Fibroblast of the conjunctiva (primary cell): ENCODE measurements around the gene EIF3D.

Experiments
- DNase-seq: peaks from one replicate; pipeline ENCODE4 v3.0.0-alpha.2; 2010; ENCODE audit warnings: low read depth

EIF3D gene, protein sequence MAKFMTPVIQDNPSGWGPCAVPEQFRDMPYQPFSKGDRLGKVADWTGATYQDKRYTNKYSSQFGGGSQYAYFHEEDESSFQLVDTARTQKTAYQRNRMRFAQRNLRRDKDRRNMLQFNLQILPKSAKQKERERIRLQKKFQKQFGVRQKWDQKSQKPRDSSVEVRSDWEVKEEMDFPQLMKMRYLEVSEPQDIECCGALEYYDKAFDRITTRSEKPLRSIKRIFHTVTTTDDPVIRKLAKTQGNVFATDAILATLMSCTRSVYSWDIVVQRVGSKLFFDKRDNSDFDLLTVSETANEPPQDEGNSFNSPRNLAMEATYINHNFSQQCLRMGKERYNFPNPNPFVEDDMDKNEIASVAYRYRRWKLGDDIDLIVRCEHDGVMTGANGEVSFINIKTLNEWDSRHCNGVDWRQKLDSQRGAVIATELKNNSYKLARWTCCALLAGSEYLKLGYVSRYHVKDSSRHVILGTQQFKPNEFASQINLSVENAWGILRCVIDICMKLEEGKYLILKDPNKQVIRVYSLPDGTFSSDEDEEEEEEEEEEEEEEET

DNA sequence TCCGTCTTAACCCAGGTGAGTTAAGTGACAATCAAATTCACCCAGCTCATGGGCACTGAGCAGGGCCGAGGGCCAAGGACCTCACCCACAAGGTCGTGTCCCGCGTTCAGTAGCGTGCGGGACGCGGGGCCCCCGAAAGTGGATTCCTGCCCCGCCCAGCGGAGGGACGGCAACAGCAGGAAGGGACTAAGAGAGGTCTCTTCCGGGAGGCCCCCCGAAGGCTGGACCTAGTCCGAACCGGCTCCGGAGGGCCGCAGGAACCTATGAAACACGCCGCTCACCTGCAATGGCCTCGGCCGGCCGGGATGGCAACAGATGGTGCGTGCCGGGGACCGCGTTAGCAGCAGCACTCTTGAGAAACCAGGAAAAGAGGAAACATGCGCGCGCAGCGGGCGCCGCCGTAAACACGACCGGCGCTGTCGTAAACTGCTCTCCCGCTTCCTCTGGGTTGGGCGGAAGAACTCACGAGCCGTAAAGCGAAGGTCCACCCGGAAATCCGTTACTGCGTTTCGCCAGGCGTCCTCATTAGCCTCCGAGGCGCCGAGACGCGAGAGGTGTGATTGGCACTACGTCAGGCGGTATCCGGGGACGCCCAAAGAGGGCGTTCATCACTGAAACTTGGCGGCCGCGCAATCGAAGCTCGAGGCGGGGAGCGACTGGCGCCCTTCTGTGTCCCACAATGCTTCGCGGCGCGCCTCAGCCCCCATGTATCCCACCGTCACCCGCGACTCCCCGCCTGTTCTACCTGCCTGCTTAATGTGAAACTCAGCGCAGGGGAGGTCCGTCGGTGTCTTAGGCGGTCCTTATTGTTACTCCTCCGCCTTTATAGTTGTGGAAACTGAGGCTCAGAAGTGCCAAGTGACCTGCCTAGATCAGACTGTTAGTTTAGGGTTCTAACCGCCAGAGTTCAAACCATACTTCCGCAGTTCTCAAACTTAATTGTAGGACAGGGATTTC lies at the start of gene EIF3D:
EIF3D (minus strand) TSS at position 372 of the 957 bp plus-strand sequence. CDS start 3,045 bp downstream, outside the sequence.
- peak; percentile 99 for DNase-seq

DNA sequence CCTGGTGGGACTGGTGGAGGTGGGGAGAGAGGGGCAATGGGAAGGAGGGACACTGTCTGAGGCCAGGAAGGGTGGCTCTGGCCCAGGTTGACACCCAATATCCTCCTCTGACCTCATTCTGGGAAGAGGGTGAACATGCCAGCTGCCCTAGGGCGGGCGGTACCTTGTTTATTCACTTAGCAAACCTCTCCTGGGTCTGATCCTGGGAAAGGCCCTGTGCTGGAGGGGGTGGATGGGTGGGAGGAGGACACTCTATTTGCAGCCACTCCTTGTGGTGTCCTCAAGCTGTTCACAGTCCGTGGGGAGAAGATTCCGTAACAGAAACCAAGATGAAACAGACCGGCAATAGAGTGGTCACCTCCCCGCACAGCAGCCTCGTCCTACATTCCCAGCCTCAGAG lies 49.7 kb upstream of the EIF3D start:
- DNase-seq, result no peak

DNA sequence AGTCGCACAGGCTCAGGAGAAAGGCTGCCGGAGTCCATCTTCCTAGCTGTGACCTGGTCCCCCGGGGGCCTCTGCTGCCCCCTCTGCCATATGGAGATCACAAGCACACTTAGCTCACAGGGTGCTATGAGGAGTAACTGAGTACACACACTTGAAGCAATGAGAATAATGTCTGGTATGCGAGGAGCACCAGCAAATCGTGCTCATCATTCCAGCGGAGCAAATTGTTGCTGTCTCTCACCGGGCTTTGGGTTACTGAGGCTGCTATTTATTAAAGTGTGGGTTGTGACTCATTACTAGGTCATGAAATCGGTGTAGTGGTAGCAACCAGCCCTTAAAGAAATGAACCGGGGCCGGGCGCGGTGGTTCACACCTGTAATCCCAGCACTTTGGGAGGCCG lies 48.1 kb upstream of the EIF3D start:
- peak; percentile 21 for DNase-seq

DNA sequence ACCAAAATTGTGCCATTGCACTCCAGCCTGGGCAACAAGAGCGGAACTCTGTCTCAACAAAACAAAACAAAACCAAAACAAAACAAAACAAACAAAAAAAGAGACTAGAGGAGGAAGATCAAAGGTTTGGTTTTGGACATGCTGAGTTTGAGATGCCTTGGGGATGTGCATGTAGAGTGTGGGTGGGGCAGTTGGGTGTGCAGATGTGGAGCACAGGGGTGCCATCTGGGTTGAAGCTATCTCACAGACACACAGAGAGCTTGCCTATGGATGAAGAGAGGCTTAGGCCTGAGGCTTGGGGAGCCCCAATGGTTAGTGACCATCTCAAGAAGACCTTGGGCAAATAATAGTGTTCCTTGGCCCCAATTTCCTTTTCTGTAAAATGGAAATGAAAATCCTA lies 45.8 kb upstream of the EIF3D start:
- no peak for DNase-seq

DNA sequence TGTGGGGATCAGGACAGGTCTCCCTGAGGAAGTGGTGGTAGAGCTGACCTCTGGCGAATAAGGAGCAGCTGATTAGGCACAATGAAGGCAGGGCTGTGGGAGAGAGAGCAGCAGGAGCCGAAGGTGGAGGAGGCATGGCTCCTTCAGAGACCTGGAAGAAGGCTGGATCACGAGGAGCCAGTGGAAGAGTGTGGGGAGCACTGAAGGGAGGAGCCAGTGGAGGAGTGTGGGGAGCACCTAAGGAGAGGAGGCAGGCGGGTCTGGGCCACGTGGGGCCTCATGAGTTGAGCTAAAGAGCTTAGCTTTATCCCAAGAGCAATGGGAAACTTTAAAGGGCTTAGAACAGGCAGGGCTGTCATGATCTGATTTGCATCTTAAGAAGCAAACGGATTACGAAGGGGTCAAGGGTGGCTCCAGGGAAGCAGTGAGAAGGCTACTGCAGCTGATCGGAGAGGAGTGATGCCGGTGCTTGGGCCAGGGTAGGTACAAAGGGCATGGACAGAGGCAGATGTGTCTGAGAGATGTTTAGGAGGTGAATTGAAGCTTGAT lies 44.9 kb upstream of the EIF3D start:
- DNase-seq, result no peak

DNA sequence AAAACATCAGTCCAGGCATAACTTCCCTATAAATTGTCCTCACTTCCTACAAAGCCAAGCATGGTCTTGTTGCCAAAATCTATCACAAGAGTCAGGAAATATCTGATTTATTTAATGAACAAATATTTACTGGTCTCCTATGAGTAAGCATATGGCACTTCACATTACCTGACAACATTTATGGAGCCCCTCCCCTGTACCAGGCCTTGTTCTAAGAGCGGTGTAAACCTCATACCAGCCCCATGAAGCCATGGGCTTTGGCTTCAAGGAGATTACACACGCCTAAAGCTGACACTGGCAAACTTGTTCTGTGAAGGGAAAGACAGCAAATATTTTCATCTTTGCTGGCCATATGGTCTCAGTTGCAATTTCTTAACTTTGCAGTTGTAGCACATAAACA lies 43.0 kb upstream of the EIF3D start:
- DNase-seq, result no peak

DNA sequence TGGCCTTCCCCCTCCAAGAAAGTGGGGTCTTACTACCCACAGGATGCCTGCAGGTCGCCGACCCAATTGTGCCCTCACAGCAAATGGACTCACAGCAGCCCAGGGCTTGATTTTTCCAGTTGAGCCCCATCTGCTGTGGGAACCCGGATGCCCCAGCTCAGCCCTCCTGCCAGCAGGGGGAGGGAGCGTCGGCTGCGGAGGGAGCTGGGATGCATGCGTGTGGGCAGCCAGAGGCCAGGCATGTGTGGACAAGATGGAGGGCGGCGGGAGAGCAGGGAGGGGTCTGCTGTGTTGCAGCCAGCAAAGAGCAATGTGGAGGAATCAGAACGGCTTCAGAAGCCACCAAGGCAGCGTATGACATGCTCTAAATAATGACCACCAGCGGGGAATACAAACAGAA lies 41.0 kb upstream of the EIF3D start:
- no peak for DNase-seq

DNA sequence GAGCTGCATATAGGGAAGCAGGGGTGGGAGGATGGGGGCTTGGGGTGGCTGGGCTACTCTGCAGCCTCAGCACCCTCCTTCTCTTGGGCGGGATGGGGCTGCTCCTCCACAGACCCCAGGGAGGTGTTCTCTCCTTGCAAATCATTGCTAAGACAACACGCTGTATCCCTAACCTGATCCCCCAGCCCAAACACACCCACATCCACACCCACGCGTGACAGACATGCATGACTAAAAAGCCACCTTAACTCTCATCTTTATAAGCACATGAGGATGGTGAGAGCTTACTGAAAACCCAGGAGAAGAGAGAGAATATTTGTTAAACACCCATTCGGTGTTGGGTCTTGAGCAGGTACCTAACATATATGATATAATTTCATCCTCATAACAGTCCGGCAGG lies 39.9 kb upstream of the EIF3D start:
- DNase-seq, result no peak

DNA sequence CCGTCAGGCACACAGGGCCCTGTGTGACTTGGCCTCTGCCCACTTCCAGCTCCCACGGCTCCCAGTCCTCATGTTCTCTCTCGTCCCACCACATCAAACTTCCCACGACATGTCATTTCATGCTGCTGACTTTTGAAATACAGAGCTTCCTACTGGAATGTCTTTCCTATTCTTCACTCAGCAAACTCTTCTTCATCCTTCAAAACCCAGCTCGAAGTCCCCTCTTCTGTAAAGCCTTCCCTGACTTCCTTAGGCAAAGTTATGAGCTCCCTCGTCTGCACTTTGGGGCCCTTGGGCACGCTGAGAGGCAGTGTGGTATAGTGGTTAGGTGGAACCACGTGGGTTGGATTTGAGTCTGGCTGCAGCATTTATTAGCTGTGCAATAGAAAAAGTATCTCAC lies 37.8 kb upstream of the EIF3D start:
- DNase-seq, result no peak

DNA sequence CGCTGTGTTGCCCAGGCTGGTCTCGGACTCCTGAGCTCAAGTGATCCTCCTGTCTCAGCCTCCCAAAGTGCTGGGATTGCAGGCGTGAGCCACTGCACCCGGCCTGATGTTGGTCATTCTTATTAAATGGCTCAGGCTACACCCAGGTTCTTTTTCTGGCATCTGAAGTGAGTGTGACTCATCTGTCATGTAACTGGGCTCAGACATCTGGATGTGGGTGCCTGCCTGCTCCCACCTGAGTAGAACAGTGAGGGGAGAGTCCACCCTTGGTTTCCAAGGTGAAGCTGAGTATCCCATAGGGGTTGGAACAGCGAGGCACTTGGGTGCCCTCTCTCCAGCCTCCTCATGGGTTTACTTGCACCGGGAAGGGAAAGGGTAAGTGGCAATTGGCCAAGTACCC lies 36.7 kb upstream of the EIF3D start:
- DNase-seq, result no peak

DNA sequence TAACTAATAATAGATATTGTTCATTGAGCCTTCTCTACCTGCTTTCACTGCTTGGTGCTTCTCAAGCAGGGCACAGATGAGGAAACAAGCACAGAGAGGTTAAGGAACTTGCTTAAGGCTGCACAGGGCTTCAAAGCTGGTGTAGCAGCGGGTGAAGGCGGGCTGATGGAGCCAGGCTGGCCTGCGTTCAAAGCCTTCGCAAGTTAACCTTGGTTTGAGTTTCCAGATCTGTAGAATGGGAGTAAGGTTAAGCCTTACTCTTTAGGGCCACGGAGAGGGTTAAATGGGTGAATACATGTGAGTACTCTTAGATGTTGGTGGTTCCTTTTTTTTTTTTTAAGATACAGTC lies 36.2 kb upstream of the EIF3D start:
- no peak for DNase-seq

DNA sequence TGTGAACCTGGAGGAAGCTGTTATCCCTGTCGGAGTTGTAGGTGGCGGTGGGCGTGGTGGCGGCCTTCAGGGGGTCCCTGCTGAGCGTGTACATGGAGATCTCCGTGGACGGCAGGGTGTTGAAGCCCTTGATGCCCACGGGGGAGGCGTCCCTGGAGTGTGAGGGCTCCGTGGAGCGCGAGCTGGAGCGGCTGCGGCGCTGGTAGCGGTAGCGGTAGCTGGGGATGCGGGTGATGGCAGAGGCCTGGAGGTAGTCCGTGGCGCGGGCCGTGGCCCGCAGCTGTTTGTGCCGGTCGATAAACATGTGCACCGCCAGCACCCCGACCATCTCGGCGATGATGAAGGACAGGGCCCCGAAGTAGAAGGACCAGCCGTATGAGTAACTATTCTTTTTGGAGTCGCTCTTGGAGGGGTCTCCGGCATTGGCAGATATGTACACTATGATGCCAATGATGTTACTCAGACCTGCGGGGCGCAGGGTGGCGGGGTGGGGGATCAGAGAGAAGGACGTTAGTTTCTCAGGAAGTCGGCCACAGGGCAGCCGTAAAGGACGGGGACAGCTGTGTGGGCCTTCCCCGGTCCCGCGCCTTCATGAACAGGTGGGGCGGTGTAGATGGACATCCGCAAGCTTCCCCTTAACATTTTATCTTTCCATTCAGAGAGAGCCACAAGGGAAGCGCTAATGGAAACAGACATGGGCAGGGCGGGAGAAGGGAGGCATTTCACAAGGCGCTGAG lies 35.6 kb upstream of the EIF3D start:
- no peak for DNase-seq

DNA sequence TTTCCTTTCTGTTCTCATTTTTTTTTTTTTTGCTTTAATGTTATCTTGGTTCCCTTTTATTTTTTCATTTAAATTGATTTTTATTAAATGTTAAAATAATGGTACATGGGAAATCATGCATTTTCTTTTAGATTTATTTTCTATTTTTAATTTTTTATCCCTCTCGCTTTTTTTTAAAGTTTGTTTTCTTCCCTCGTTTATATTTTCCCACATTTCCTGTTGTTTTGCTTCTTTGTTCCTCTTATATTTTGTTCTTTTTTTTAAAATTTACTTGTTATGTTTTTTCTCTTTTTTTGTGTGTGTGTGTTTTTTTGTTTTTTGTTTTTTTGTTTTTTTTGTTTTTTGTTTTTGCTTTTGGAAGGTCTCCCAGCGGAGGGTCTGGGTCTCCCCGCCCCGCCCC lies 34.9 kb upstream of the EIF3D start:
- no peak for DNase-seq

DNA sequence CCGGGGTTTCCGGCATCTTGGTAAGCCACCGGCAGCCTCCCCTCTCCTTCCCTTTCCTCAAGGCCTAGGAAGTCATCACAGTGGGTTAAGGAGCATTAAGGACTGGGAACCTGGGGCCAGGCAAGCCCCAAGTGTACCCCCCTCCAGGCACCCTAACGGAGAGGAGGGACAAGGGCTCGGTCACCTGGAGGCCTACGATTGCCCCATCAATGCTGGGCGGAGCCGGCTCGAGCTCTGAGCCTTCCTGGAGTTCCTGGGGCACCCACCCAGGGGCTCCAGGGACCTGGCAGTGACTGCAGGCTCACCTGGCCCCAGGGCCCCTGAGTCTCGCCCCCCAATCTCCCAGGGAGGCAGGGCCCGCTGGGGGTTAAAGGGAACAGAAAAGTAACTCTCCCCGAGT lies 34.5 kb upstream of the EIF3D start:
- DNase-seq, result no peak

DNA sequence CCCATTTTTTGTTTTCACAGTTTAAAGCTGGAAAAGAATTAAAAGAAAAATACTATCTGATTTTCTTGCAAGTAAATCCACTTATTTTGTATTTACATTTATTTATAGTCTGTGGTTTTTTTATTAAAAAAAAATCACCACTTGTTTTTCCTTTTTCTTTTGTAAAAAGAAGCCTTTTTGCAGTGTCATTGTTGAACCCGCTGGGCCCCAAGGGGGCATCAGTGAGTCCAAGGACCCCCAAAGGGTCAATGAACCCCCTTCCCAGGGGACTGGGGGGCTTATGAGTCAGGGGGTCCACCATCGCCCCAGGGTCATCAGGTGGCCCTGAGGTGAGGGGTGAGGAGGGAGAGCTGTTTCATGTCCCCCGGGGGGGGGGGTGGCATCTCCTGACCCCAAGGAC lies 34.0 kb upstream of the EIF3D start:
- DNase-seq, result no peak

DNA sequence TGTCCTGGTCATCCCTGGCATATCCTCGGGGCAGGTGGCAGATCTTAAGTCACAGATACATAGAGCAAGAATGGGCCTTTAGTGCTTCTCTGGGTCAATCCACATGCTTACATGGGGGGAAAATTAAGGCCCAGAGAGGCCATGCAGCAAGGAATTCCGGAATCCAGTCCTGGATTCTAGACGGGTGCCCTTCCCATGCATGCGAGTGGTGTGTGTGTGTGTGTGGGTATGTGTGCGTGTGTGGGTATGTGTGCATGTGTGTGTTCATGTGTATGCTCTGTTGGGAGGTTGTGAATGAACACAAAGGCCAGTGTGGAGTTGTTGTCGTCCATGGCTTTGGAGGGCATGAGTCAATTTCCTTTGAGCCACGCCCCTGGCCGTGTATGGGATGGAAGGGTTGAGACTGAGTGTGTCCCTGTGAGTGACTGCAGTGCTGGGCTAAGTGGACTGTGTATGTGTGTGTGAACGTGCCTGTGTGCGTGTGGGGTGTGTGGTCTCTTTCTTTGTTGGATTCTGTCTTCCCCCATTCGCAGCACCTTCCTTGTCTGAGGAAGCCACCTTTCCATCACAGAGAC lies 33.4 kb upstream of the EIF3D start:
- no peak for DNase-seq

DNA sequence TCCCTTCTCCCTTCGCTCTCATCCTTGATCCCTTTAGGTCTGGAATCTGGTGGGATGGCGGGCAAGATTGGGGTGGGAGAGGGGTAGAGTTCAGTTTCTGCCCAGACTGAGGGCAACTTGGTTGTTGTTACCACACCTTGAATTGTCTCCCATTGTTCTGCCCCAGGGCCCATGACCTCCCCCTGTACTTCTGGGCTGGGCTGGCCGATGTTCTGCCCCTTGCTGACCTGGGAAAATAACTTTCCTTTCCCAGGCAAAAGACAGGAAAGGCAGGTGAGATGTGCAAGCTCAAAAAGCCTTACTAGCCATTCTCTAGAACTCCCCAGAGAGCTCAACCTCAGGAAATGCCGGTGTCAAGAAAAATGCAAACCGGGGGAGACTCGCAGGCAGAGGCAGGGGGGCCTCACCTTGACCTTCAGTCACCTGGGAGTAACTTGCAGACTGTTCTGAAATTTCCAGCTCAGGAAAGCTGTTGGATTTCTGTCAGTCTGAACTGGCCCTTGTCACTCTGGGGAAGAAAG lies 32.4 kb upstream of the EIF3D start:
- DNase-seq, result no peak

DNA sequence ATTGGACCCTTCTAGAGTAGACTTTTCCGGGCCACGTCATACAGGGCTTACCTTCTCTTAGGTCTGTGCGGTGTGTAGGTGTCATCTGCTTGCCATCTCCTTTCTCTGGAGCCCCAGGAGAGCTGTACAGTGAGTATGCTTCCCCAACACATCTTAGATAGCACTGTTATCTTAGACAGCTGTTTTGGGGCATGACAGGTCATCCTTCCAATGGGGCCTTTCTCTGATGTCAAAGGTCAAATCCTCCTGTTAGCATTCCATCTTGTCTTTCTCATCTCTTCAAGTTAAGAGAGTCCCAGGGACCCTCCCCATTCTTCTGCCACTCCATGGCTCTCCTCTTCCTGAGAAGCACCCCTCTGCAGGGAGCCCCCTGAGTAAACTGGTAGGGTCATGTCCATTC lies 31.0 kb upstream of the EIF3D start:
- DNase-seq, result no peak

DNA sequence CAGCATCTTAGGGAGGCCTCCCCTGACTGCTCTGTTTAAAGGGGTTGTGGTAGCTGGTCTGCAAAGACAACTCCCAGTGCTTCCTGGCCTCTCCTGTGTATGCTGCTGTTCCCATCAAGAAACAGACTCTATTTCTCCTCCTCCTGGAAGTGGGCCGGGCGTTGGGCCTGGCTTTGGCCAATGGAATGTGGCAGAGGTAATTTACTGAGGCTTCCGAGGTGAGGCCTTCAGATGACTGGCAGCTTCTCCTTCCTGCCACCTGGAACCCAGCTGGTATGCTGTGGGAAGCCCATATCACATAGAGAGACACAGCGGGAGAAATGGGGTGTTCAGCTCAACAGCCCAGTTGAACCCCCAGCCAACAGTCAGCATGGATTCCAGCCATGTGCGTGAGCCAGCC lies 25.1 kb upstream of the EIF3D start:
- no peak for DNase-seq

DNA sequence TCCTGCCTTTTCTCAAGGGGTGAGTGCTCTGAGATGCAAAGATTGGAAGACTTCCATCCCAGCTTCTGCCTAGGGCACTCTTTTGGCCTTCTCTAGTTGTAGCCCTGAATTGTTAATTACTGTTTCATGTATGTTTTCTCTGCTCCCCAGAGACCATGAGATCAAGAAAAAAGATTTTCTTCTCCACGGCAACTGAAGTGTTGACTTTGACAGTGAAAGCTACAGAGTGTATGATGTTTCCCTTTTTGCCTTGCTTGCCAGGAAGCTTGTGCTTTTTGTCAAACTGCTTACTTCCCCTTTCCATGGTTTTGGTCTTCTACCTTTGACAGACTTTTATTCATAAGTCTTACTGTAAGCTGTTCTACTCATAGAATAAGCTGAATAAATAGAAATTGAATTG lies 23.3 kb upstream of the EIF3D start:
- no peak for DNase-seq

DNA sequence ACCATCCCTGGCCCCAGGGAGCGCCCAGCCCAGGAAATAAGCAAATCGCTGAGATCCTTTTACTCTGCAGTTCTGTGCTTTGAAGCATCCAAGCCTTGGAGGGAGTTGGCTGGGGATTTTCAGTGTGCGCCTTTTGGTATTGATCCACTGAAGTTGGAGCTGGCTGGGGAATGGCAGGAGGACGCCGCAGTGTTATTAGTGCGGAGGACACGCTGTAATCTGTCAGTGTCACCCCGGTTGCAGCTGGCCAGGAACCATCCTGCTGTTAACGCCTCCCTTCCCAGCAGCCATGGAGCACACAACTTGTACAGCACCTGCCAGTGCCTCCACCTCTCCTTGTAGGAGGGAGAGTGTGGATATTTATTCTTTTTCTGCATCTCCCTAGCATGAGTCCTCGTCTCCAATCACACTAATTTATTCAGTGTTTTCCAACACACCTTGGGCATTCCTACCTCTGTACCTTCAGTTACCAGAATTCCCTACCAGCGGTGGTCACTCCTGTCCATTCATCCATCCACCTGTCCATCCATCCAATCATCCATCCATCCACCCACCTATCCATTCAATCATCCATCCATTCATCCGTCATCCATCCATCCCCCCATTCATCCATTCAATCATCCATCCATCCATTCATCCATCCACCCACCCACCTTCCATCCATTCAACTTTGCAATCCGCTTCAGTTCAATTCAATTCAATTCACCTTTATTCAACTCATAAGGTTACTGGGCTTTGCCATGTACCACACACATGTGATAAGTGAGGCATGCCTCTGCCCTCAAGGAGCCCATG lies 21.9 kb upstream of the EIF3D start:
- DNase-seq, result no peak
